Retina (tissue), 1 donor: ENCODE results near the gene C1orf232.

ENCODE experiments used
- DNase-seq: peaks from one replicate; pipeline ENCODE4 v3.0.0-alpha.2; 2016

Gene C1orf232

GRCh38 chr1:26156285-26157038 is 12.3 kb downstream of the C1orf232 start:
- peak; percentile 56 for DNase-seq

- no peak for DNase-seq
These were observed 13.1 kb downstream of the C1orf232 start for GRCh38 chr1:26155370-26156284.

- peak; percentile 62 for DNase-seq
These were observed 14.0 kb downstream of the C1orf232 start for GRCh38 chr1:26154750-26155149.

- DNase-seq = no peak
These were observed 14.7 kb downstream of the C1orf232 start for GRCh38 chr1:26153966-26154532.

GRCh38 chr1:26148887-26149286 is 19.9 kb downstream of the C1orf232 start:
- no peak for DNase-seq

GRCh38 chr1:26145960-26146294 is 22.8 kb downstream of the C1orf232 start:
- DNase-seq = no peak

GRCh38 chr1:26145041-26145959 is 23.5 kb downstream of the C1orf232 start:
- peak; percentile 82 for DNase-seq

- no peak for DNase-seq
These were observed 26.6 kb downstream of the C1orf232 start for GRCh38 chr1:26142159-26142558.

GRCh38 chr1:26138974-26139558 is 29.7 kb downstream of the C1orf232 start:
- DNase-seq = no peak

GRCh38 chr1:26134466-26134865 is 34.3 kb downstream of the C1orf232 start:
- no peak for DNase-seq

GRCh38 chr1:26132834-26133167 is 36.0 kb downstream of the C1orf232 start:
- DNase-seq = no peak

GRCh38 chr1:26132128-26132833 is 36.5 kb downstream of the C1orf232 start:
- no peak for DNase-seq

- no peak for DNase-seq
These were observed 38.1 kb downstream of the C1orf232 start for GRCh38 chr1:26130695-26131094.

- DNase-seq = no peak
These were observed 39.0 kb downstream of the C1orf232 start for GRCh38 chr1:26129778-26130177.

GRCh38 chr1:26127235-26128163 is 41.3 kb downstream of the C1orf232 start:
- DNase-seq = no peak

- DNase-seq = no peak
These were observed 42.3 kb downstream of the C1orf232 start for GRCh38 chr1:26126321-26127084.

GRCh38 chr1:26125946-26126320 is 42.8 kb downstream of the C1orf232 start:
- DNase-seq = no peak

GRCh38 chr1:26125382-26125781 is 43.4 kb downstream of the C1orf232 start:
- DNase-seq = no peak

GRCh38 chr1:26124418-26125331 is 44.1 kb downstream of the C1orf232 start:
- no peak for DNase-seq
